ENCODE data around the gene TTC28.
"Not testable (repeated sequence)": the region's sequence is repeated elsewhere in the genome, so short reads cannot be mapped to it uniquely, and the experiment has no call there.

Gene TTC28

DNA sequence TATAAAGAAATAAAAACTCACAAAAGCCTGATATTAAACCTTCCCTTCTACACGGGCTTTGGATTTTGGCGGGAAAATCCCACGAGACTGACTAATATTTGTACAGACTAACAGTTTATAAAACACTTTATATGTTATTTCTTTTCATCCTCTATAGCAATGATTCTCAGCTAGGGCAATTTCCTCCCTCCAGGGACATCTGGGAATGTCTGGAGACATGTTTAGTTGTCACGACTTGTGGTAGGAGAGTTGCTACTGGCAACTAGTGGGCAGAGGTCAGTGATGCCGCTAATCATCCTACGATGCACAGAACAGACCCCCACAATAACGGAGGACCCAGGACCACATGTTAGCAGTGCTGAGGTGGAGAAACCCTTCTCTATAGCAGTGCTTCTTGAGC lies 455.8 kb downstream of the TTC28 start:
- no peak for DNase-seq (ENCODE audit: low read depth)

DNA sequence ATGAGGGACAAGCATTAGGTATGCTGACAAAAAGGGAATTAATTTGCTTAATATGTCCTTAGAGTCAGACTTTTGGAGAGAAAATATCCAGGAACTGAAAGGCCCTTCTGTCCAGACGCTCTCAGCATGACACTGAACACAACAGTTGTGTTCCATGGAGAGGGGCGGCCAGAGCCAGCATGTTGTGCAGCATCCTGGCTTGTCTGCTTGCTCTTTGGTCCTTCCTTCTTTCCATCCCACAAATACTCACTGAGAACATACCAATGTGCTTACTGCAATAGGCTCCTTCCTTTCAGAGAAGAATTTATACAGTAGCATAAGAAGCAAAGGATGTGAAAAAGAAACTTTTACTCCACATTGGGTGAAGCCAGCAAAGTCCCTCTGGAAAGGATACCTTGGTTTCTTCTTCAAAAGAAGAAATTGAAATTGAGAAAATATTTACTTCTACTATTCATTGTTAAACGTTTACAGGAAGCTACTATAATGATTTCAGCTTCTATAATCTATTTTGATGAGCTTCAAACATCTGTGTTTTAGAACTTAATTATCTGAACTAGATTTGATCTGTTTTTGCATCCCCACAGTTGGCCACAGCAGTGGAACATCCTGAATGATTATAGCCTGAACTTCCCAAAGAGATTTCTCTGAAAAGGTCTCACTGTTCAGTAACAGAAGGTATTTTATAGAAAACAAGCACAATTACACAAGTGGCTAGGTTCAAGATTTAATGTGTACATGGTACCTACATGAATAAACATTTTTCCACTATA lies 456.5 kb downstream of the TTC28 start:
- DNase-seq (ENCODE audit: low read depth): no peak

DNA sequence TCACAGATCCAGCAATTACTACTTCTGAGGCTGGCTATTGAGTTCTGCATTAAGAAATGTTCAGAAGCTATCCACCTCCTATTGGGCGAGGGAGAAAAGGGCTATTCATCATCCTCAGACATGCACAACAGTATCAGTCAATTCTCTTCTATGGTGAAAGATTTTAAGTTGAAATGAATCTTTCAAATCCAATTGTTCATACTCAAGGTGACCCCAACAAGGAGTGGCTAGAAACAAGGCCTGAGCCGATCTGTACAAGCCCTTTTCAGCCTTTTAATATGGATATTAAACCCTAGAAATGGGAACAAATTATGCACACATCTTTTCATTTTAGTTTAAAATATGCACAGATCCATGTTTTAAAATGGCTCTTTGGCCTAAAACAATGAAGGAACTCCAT lies 457.1 kb downstream of the TTC28 start:
- no peak for DNase-seq (ENCODE audit: low read depth)

DNA sequence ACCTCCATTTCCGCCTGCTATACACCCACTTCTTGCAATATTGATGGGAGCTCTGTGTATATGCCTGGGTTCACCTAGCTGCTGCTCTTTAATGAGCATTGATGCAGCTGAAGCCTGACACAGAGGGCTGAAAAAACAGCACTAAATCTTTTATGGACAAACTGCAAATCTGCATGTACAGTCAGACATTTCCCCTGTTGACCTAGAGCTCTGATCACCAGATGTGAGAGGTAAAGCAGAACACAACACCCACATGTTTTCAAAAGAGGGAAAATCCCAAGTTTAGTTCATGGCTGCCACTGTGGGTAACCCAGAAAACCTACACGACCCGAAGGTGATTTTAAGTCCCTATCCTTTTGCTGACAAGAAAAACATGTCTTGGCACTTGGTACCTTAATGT lies 457.6 kb downstream of the TTC28 start:
- DNase-seq (ENCODE audit: low read depth): no peak

DNA sequence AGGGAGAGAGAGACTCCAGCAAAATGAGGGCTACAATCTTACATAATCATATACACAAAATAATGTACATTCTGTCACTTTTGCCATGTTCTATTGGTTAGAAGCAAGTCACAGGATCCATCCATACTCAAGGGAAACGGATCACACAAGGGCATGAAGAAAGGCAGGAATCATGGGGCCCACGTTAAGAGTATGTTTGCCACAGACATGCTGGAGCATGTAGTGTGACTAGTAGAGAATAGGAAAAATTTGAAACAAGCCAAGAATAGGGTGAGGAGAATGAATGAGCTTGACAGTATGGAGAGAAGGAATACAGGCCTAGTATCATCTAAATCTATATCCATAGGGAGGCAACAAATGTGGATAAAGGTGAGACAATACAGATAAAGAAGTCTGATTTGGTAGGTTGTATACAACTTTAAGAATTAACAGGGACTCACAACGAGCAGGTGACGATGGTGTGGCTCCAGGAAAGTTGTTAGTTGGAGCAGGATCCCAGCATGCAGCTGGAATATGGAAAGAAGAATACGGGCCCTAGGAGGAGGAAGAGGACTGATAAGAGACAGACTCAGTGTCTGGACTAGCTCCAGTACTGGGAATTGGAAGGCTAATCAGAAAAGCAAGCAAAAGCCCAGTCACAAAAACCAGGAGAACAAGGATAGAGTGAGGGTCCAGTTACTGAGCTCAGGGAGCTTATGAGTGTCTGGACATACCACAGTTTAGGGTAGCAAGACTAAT lies 458.8 kb downstream of the TTC28 start:
- DNase-seq (ENCODE audit: low read depth): no peak

DNA sequence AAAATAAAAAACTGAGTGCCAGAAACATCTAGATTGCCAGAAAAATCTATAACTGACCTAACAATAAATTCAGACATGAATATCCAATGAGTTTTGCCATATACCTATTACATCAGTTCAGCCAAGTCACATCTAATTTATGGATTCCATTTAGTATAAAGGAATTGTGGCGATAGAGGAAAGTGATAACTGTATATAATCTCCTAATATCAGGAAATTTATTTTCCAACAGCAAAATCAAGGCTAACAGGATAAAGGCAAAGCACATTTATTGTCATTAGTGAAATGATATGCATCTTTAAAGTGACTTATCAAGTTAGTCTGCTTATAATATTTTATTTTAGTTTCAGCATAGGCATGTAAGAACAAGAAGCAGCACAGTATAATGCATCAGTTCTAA lies 462.4 kb downstream of the TTC28 start:
- no peak for DNase-seq (ENCODE audit: low read depth)

DNA sequence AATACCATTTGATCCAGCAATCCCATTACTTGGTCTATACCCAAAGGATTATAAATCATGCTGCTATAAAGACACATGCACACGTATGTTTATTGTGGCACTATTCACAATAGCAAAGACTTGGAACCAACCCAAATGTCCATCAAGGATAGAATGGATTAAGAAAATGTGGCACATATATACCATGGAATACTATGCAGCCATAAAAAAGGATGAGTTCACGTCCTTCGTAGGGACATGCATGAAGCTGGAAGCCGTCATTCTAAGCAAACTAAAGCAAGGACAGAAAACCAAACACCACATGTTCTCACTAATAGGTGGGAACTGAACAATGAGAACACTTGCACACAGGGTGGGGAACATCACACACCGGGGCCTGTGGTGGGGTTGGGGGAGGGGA lies 464.9 kb downstream of the TTC28 start:
- not testable (repeated sequence) for DNase-seq (ENCODE audit: low read depth)

GRCh38 chr22:28209457-28209856 lies 470.2 kb downstream of the TTC28 start:
- not testable (repeated sequence) for DNase-seq (ENCODE audit: low read depth)

- DNase-seq (ENCODE audit: low read depth): no peak
These were observed 470.9 kb downstream of the TTC28 start for GRCh38 chr22:28208787-28209186.

DNA sequence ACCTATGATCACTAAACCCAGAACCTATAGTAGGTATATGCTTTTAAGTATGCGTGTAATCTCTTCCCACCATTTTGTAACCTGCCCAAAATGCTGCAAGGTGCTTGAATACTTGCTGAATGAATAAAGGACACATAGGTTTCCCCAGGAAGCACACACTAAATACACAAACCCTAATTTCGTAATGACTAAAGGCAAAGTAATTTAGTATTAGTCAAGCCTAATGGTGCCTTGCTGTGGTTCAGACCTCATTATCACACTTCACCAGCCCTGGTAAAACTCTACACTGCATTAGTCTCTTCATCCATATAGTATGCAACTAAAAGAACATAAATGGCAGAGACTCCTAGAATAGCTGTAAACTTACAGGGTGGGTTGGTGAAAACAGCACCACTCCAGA lies 471.6 kb downstream of the TTC28 start:
- DNase-seq (ENCODE audit: low read depth): no peak

DNA sequence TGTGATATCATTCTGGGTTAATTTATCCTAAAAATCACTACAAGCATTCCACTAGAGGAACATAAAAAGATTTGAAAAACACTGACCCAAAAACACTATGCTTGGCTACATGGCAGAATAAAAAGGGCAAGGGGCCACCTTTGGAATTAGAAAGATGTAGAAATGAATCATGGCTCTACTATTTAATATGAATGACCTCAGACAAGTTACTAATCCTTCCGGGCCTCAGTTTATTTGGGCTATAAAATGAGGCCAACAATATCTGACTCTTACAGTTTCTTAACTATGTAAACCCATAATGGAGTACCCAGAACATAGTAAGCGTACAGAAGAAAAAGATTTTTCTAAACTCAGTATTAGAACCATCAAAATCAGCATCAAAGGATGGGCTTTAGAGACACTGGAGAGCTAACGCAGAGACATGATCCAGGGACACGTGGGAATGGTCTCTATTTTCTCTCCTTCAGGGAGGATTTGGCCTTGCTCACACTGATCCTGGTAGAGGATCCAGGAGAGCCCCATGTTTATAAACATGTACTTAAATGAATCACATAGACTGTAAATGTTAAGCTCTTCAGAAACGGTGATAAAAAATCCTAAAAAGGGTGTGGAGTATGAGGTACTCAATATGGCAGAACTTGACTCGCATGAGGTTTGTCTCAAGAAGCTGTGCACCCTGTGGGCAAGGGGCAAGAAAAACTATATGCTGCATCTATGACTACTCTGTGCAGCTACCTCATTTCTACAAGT lies 472.2 kb downstream of the TTC28 start:
- DNase-seq (ENCODE audit: low read depth): no peak

- no peak for DNase-seq (ENCODE audit: low read depth)
These were observed 473.7 kb downstream of the TTC28 start for GRCh38 chr22:28205926-28206325.

DNA sequence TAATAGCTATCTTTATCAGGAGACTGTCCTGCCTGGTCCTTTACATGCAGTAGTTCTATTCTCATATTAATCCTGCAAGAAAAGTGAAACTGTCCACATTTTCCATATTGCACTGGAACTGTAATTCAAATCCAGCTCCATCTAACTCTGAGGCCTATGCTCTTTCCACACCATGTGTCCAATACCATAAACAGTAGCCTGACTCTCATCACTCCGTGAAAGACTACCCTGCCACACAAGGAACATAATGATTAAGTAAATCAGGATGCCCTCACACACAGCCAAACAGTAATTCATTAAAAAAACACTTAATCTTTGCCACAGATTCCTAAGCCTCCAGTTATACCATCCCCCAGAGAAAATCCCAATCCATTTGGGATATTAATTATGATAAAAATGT lies 475.3 kb downstream of the TTC28 start:
- DNase-seq (ENCODE audit: low read depth): no peak

DNA sequence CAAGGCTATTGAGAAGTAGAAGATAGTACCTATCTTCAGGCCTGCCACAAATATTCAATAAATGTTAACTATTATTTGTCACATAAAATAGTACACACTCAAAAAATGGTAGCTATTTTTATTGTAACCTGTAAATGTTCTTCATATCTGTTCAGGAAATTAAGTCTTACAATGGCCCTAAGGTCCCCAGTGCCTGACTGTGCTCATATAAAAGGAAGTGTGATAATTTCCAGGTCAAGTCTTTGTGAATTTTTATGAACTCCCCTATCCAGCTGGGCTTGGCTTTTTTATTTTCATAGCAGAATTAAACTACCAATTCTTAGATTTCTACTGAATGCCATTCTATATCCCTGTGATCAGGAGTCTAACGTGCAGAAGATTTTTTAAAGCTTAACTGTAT lies 476.4 kb downstream of the TTC28 start:
- DNase-seq (ENCODE audit: low read depth): no peak

DNA sequence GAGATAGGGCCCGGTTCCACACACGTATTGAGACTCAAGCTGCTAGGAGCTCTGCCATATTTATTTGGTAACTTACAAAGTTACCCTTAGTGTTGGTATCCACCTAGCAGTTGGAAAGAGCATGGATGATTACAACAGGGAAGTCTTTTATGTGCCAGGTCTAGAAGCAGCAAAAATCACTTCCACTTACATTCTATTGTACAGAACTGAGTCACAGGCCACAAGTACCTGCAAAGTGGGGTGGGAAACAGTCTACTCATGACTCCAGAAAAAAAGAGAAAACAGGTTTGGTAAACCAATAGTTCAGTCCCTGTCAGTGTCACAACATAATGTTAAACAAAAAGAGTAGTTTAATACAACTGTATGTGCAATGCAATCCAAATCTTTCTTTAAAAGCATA lies 480.9 kb downstream of the TTC28 start:
- no peak for DNase-seq (ENCODE audit: low read depth)

GRCh38 chr22:28191571-28191970 lies 488.1 kb downstream of the TTC28 start:
- DNase-seq (ENCODE audit: low read depth): not testable (repeated sequence)

DNA sequence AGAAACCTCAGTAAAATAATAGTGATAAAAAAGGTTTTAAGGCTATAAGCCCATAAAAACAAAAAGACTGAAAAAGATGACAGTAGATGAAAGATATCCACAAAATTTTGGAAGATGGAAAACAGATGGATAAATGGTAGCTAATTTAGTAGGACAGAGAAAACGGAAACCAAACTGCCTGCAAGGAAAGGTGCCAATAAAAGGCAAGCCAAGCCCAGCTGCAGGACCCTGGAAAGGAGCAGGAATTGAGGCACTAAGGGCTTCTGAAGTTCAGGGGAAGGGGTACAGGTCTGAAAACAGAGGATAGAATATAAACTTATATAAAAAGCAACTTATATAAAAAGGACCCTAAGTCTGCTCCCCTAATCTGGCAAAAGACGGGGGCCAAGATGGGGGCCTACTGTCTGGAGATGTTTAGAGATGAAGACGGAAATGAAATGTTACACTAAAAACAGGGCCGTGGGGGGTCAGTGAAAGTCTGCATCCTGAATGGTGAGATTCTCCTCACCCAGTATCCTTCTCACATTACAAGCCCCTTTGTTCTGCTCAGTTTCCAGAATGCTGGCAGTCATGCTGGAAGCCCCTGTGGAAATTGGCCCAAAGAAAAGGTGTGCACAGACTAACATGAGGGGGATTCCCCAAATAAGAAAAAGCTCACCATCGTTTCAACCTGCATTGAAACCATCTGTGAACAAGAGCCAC lies 491.3 kb downstream of the TTC28 start:
- DNase-seq (ENCODE audit: low read depth): no peak

DNA sequence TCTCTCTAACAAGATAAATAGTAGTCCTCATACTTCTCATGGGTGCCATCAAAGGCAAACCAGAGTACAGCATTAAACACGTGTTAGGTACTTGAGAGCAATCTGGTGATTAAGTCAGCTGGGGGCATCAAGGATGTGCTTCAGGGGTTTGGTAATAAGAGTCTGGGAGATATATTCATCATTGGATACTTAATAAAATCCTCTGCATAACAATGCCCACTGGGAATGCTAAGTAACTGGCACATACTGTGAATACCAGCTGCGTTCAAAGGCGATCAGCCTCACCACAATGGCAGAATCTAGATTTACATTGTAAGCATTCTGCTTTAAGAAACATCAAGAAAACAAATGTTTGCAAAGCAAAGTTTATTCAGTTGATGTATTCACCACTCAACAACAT lies 492.0 kb downstream of the TTC28 start:
- DNase-seq (ENCODE audit: low read depth): no peak

DNA sequence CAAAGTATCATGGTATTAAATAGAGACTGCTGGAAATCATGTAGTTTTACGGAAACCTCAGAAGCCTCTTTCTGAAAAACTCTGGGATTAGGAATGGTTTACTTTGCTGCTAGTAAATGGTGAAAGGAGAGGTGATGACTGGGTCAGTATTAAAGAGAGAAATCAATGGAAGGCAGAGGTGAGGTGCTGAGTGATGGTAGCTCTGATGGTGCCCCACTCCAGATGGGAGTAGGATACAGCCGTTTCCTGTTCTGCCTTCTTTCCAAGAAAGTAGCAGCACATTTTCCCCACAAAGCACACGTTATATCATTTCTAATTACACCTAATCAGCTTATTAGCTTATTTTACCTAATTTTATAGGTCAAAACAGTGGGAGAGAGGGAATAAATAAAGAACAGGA lies 493.0 kb downstream of the TTC28 start:
- DNase-seq (ENCODE audit: low read depth): no peak

DNA sequence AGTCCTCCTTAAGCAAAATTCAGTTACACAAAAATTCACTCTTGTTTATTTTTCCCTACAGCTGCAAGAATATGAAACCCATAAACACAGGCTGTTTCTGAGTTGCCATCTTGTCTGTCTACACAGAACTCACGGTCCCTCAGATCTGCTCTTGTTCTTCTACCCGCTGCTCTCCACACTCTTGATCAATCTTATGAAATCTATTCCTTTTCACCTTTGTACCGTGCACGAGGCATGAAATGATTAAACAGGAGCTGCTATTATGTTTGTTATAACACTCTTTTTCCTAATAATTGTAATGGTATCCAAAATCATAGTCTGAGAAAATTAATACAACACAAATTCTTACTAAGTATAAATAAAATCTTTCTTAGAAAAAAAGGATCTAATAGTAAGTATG lies 494.5 kb downstream of the TTC28 start:
- no peak for DNase-seq (ENCODE audit: low read depth)

- no peak for DNase-seq (ENCODE audit: low read depth)
These were observed 496.4 kb downstream of the TTC28 start for GRCh38 chr22:28183078-28183860.
